ENCODE results near the gene KATNB1.
"Not testable (repeated sequence)": the region's sequence is repeated elsewhere in the genome, so short reads cannot be mapped to it uniquely, and the experiment has no call there.

Gene KATNB1

GRCh38 chr16:57701759-57702371 lies 33.7 kb upstream of the KATNB1 start:
- DNase-seq: no peak

- DNase-seq: no peak
Observed at GRCh38 chr16:57703416-57704010, 32.1 kb upstream of the KATNB1 start.

- no peak for DNase-seq
Observed at GRCh38 chr16:57704011-57704904, 31.3 kb upstream of the KATNB1 start.

- DNase-seq: no peak
Observed at GRCh38 chr16:57704905-57705852, 30.4 kb upstream of the KATNB1 start.

GRCh38 chr16:57706717-57707116 lies 28.9 kb upstream of the KATNB1 start:
- DNase-seq: no peak

- no peak for DNase-seq
Observed at GRCh38 chr16:57707331-57707730, 28.2 kb upstream of the KATNB1 start.

- DNase-seq: no peak
Observed at GRCh38 chr16:57708168-57708567, 27.4 kb upstream of the KATNB1 start.

- DNase-seq: no peak
Observed at GRCh38 chr16:57709663-57710062, 25.9 kb upstream of the KATNB1 start.

- DNase-seq: no peak
Observed at GRCh38 chr16:57711346-57711745, 24.2 kb upstream of the KATNB1 start.

- DNase-seq: no peak
Observed at GRCh38 chr16:57711993-57712392, 23.6 kb upstream of the KATNB1 start.

GRCh38 chr16:57712569-57712968 lies 23.0 kb upstream of the KATNB1 start:
- not testable (repeated sequence) for DNase-seq

GRCh38 chr16:57713596-57713995 lies 22.0 kb upstream of the KATNB1 start:
- no peak for DNase-seq

- DNase-seq: no peak
Observed at GRCh38 chr16:57714047-57714446, 21.5 kb upstream of the KATNB1 start.

GRCh38 chr16:57720142-57720575 lies 15.4 kb upstream of the KATNB1 start:
- no peak for DNase-seq

- no peak for DNase-seq
Observed at GRCh38 chr16:57721356-57722209, 14.0 kb upstream of the KATNB1 start.

GRCh38 chr16:57722210-57722499 lies 13.4 kb upstream of the KATNB1 start:
- no peak for DNase-seq

GRCh38 chr16:57722651-57723050 lies 12.9 kb upstream of the KATNB1 start:
- no peak for DNase-seq

GRCh38 chr16:57723170-57723569 lies 12.4 kb upstream of the KATNB1 start:
- no peak for DNase-seq

GRCh38 chr16:57724531-57724930 lies 11.0 kb upstream of the KATNB1 start:
- no peak for DNase-seq

GRCh38 chr16:57725151-57725550 lies 10.4 kb upstream of the KATNB1 start:
- DNase-seq: no peak

GRCh38 chr16:57725554-57725953 lies 10.0 kb upstream of the KATNB1 start:
- DNase-seq: peak; percentile 4

GRCh38 chr16:57725976-57726375 lies 9.6 kb upstream of the KATNB1 start:
- no peak for DNase-seq
